GM18526 (cell line): ENCODE results near the gene SEMA4F.

ENCODE experiments used
- POLR2A ChIP-seq: IDR thresholded peaks from 3 replicates; pipeline ENCODE4 v1.6.1; 2011; ENCODE audit not compliant: insufficient read length; ENCODE audit errors: extremely low read depth

SEMA4F gene

GRCh38 chr2:74646834-74647482 is 7.1 kb upstream of the SEMA4F start:
- no peak for TF ChIP-seq POLR2A

GRCh38 chr2:74648009-74648443 is 6.0 kb upstream of the SEMA4F start, which contains the start of gene M1AP:
M1AP (minus strand) TSS chr2:74648330; CDS start chr2:74640275, 8,055 bp downstream.
- no peak for TF ChIP-seq POLR2A

- no peak for TF ChIP-seq POLR2A
Observed at GRCh38 chr2:74653589-74653984, 460 bp upstream of the SEMA4F start.

- TF ChIP-seq POLR2A = no peak
Observed at GRCh38 chr2:74655579-74655978, 1.5 kb downstream of the SEMA4F start.

- no peak for TF ChIP-seq POLR2A
Observed at GRCh38 chr2:74658516-74658915, 4.5 kb downstream of the SEMA4F start.

GRCh38 chr2:74659462-74659861 is 5.4 kb downstream of the SEMA4F start:
- no peak for TF ChIP-seq POLR2A

- no peak for TF ChIP-seq POLR2A
Observed at GRCh38 chr2:74668087-74668486, 14.0 kb downstream of the SEMA4F start.

GRCh38 chr2:74670263-74670662 is 16.2 kb downstream of the SEMA4F start:
- TF ChIP-seq POLR2A = no peak

- TF ChIP-seq POLR2A = no peak
Observed at GRCh38 chr2:74671479-74671878, 17.4 kb downstream of the SEMA4F start.

GRCh38 chr2:74673826-74674528 is 19.9 kb downstream of the SEMA4F start:
- TF ChIP-seq POLR2A = no peak

GRCh38 chr2:74675090-74675489 is 21.0 kb downstream of the SEMA4F start:
- TF ChIP-seq POLR2A = no peak

- no peak for TF ChIP-seq POLR2A
Observed at GRCh38 chr2:74676331-74676730, 22.3 kb downstream of the SEMA4F start.

GRCh38 chr2:74679615-74680014 is 25.6 kb downstream of the SEMA4F start:
- TF ChIP-seq POLR2A = no peak

GRCh38 chr2:74682501-74682900 is 28.5 kb downstream of the SEMA4F start:
- TF ChIP-seq POLR2A = no peak

GRCh38 chr2:74685408-74685807 is 31.4 kb downstream of the SEMA4F start:
- no peak for TF ChIP-seq POLR2A

GRCh38 chr2:74688881-74689280 is 34.8 kb downstream of the SEMA4F start:
- no peak for TF ChIP-seq POLR2A

- TF ChIP-seq POLR2A = no peak
Observed at GRCh38 chr2:74689671-74690070, 35.6 kb downstream of the SEMA4F start.

- no peak for TF ChIP-seq POLR2A
Observed at GRCh38 chr2:74690571-74690970, 36.5 kb downstream of the SEMA4F start.
